K562 (cell line): ENCODE results near the gene CTIF. TPM values are rescaled to one million over a fixed set of nuclear protein-coding genes. Genes with fewer than 3 reads are reported as not detected.
A peak's percentile ranks its signal among the peaks of the same experiment; 100 is the strongest.

ENCODE experiments used
- ATF3 ChIP-seq, 2 experiments: fragments of 450-650 bp in 1 of 2; sonication (generic) in 1 of 2; formaldehyde crosslinking in 1 of 2; IDR thresholded peaks in 1 of 2; conservative IDR thresholded peaks in 1 of 2; 2 replicates each; pipeline versions ENCODE4 v1.6.1 to v1.8.1; 2016 to 2023; ENCODE audit warnings: mild to moderate bottlenecking in 2 of 2, moderate library complexity in 2 of 2, inconsistent platforms in 1 of 2, missing genetic modification reagents in 1 of 2
- CEBPG ChIP-seq, 3 experiments: fragments of 200-800 bp in 1 of 3; sonication (Bioruptor generic) in 1 of 3; sonication (generic) in 1 of 3; formaldehyde crosslinking in 1 of 3; IDR thresholded peaks in 2 of 3; conservative IDR thresholded peaks in 1 of 3; 2 replicates each; pipeline versions ENCODE4 v1.6.1 to v1.8.0; 2016 to 2022; ENCODE audit warnings: missing compliant biosample characterization in 2 of 3, missing genetic modification characterization in 2 of 3, mild to moderate bottlenecking in 1 of 3, missing genetic modification reagents in 1 of 3
- L3MBTL2 ChIP-seq: fragments of 450-650 bp; IDR thresholded peaks from 2 replicates; pipeline ENCODE4 v1.6.1; 2016; ENCODE audit warnings: mild to moderate bottlenecking, moderate library complexity
- NR2C1 ChIP-seq, 2 experiments: fragments of 450-650 bp; IDR thresholded peaks; 2 replicates each; pipeline ENCODE4 v1.6.1; 2017; ENCODE audit warnings: mild to moderate bottlenecking in 2 of 2, antibody characterized with exemption in 1 of 2, inconsistent platforms in 1 of 2, missing compliant biosample characterization in 1 of 2, missing genetic modification characterization in 1 of 2
- POLR3A ChIP-seq: IDR thresholded peaks from 2 replicates; pipeline ENCODE4 v1.6.1; 2011; ENCODE audit warnings: borderline replicate concordance, mild to moderate bottlenecking, moderate library complexity; ENCODE audit not compliant: insufficient read length, insufficient read depth; ENCODE audit errors: extremely low read depth
- TRIM24 ChIP-seq, 2 experiments: fragments of 450-650 bp; IDR thresholded peaks; 2 replicates each; pipeline ENCODE4 v1.6.1; 2016
- ZNF282 ChIP-seq: sonication (generic); formaldehyde crosslinking; IDR thresholded peaks from 2 replicates; pipeline ENCODE4 v1.8.1; 2023; ENCODE audit warnings: missing genetic modification reagents
- ZNF589 ChIP-seq: fragments of 200-800 bp; sonication (Bioruptor generic); IDR thresholded peaks from 2 replicates; pipeline ENCODE4 v1.6.1; 2016; ENCODE audit warnings: low read depth, missing genetic modification characterization, missing compliant biosample characterization
- ZNF592 ChIP-seq: fragments of 450-650 bp; IDR thresholded peaks from 2 replicates; pipeline ENCODE4 v1.6.1; 2017; ENCODE audit warnings: antibody characterized with exemption, mild to moderate bottlenecking
- polyA plus RNA-seq, 8 experiments: library from polyadenylated mRNA; depleted of rRNA in 4 of 8; stranded (reverse) in 5 of 8; unstranded in 3 of 8; fragments of >200 nt; fragmentation: Nextera tagmentation in 2 of 8; fragmentation: Illumina TruSeq in 1 of 8; extraction: Ambion mirVana in 2 of 8; extraction: Trizol in 1 of 8; gene quantifications; 2 replicates each; pipeline versions ENCODE4 v1.2.1 to v1.2.3, GENCODE V29; 2011 to 2014; ENCODE audit warnings: inconsistent platforms in 1 of 8, missing spikeins in 1 of 8
- total RNA-seq, 7 experiments: library from RNA; depleted of rRNA in 6 of 7; stranded (reverse); fragments of >200 nt in 6 of 7; fragmentation: Illumina TruSeq in 2 of 7; extraction: Trizol in 2 of 7; gene quantifications; 2 replicates each; pipeline versions ENCODE4 v1.2.1 to v1.2.3, GENCODE V29; 2011 to 2021; ENCODE audit warnings: low replicate concordance in 1 of 7

The CTIF gene
- total and polyA plus RNA-seq, 9 of the 15 experiments (the other 6 are each of a cell fraction or from before 2014, with no cell fraction given), result 0.17 to 11.5 (median 2.2) TPM

DNA sequence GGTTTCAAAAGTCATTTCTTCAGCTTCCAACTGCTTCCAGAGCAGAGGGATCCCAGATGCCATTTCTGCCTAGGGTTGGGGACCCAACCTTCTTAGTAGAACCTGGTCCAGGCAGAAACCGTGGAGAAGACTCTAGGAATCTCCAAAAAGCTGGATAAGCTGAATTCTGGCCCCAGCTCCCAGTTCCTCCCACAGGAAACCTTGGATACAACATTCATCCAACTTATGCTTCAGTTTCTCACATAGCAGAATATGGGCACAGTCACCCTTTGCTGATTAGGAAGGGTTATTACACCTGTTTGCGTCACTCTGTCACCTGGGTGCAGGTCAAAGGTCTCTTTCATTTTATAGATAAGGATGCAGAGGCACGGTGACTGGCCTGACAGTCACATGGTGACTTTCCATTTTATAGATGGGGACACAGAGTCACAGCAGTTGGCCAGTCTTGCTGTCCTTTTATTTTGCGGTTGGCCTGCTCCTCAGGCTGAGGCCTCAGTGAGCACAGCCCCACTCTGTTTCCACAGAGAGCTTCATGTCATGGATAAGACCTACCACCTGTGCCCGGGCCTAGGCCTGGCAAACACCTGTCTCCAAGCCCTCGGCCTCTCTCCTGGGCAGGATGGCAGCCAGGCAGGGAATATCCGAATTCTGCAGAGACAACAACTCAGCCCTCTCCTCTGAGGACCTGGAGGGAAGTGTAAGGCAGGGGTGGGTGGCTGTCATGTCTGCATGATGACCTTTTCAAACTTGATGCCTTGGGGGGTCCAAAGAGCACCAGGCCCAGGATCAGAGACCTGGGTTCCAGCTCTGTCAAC lies 263.1 kb downstream of the CTIF start (continued):
- TF ChIP-seq TRIM24 (IDR thresholded peaks at IDR 0.05) (peak; percentile 12 to 67; a peak in 2 of 4 replicates), ATF3 (IDR thresholded peaks at IDR 0.05) (peak; percentile 63; the same call in 1 of the 2 replicates), ATF3 (CRISPR knock-in tag; conservative IDR thresholded peaks at IDR 0.05) (no peak), ZNF282 (CRISPR knock-in tag) (no peak), ZNF592 (no peak), POLR3A (no peak), CEBPG (CRISPR knock-in tag; IDR thresholded peaks at IDR 0.05) (peak; percentile 81), CEBPG (tag; conservative IDR thresholded peaks at IDR 0.05 in 1 of 2, IDR thresholded peaks at IDR 0.05 in 1 of 2) (peak in 1 of 2 experiments; percentile 70; a peak in 1 of 4 replicates), ZNF589 (no peak), NR2C1 (IDR thresholded peaks at IDR 0.05) (peak; percentile 51; the same call in 1 of the 2 replicates), NR2C1 (tag; IDR thresholded peaks at IDR 0.05) (peak; percentile 81), L3MBTL2 (0 out of 2 replicates have a peak, but pooled peaks have one; percentile 17)
